ENCODE measurements around the gene TNFRSF25. TPM values are rescaled to one million over a fixed set of nuclear protein-coding genes. Genes with fewer than 3 reads are reported as not detected.

The TNFRSF25 gene
- total RNA-seq, 1 donor from 2014 or later, result 26.1 TPM

DNA sequence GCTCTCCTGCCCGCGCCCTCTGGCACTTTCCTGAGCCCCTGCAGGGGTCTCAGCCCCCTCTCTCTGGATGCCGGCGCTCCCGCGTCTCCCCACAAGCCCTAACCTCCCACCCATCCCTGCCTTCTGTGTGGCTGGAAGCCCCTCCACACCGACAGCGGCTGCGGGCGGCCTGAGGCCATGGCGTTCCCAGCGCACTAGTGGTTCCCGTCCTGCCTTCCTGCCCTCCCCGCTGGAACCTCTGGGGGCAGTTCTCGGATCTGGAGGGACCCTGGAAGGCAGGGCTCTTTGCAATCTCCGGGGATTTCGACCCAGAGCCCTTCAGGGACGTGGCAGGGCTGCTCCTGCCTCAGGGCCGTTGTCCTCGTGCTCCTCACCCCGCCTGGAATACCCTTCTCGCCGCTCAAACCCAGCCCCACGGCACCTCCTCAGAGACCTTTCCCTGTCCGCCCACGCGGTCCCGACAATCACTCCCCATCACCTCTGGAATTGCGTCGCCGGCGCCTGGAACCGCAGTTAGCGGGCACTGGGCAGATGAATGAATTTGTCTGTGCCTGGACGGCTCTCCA lies 41.9 kb downstream of the TNFRSF25 start:
- DNase-seq (ENCODE audit: low read depth, low spot score), result no peak
- H3K4me1 Mint-ChIP-seq, result no peaks in the 10 kb centered on the region
- H3K4me3 Mint-ChIP-seq, result no peak overlapping the region
- TF ChIP-seq, protein P1, sequence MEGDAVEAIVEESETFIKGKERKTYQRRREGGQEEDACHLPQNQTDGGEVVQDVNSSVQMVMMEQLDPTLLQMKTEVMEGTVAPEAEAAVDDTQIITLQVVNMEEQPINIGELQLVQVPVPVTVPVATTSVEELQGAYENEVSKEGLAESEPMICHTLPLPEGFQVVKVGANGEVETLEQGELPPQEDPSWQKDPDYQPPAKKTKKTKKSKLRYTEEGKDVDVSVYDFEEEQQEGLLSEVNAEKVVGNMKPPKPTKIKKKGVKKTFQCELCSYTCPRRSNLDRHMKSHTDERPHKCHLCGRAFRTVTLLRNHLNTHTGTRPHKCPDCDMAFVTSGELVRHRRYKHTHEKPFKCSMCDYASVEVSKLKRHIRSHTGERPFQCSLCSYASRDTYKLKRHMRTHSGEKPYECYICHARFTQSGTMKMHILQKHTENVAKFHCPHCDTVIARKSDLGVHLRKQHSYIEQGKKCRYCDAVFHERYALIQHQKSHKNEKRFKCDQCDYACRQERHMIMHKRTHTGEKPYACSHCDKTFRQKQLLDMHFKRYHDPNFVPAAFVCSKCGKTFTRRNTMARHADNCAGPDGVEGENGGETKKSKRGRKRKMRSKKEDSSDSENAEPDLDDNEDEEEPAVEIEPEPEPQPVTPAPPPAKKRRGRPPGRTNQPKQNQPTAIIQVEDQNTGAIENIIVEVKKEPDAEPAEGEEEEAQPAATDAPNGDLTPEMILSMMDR (conservative IDR thresholded peaks at IDR 0.05), result no peak
- H3K27me3 Mint-ChIP-seq (ENCODE audit: low read depth), result peaks cover 80% of the 10 kb centered on the region
- H3K9me3 Mint-ChIP-seq, result no peaks in the 10 kb centered on the region
- no peak overlapping the region for H3K27ac Mint-ChIP-seq (ENCODE audit: unreplicated experiment)
- no peaks in the 10 kb centered on the region for H3K36me3 Mint-ChIP-seq (ENCODE audit: low read depth)

DNA sequence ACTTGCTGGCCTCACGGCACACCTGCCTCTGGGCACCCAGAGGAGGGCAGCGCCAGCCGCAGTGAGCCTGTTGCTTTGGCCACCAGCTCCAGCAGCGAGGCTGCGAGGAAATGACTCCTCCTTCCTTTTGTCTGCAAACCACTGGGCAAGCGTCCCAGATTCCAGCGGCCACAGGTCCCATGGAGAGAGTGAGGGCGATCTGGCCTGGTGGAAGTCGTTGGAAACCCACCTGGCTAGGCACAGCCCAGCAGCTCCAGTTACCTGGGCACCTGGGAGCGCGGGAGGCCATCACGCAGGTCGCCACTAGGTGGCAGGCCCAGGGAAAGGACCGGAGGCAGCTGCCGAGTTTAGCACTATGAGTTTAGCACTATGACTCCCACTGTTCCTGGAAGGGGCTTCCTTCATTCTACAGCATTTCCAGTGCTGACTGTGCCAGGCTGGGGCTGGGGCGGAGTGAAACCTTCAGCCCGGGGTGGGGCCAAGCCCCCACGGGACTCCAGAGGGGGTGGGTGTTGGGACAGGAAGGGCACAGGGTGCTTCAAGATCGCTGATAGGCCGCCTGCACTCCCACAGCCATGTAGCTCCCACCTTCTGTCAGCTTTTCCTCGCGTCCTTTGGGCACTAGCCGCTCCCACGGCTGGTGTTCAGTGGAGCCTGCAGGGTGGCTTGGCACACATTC lies 42.5 kb downstream of the TNFRSF25 start:
- H3K27me3 Mint-ChIP-seq (ENCODE audit: low read depth), result peaks cover 84% of the 10 kb centered on the region
- no peaks in the 10 kb centered on the region for H3K36me3 Mint-ChIP-seq (ENCODE audit: low read depth)
- H3K4me1 Mint-ChIP-seq, result no peaks in the 10 kb centered on the region
- no peaks in the 10 kb centered on the region for H3K9me3 Mint-ChIP-seq
- no peak overlapping the region for H3K4me3 Mint-ChIP-seq
- TF ChIP-seq, protein P1 (conservative IDR thresholded peaks at IDR 0.05), result peak; percentile 77
- no peak for DNase-seq (ENCODE audit: low read depth, low spot score)
- no peak overlapping the region for H3K27ac Mint-ChIP-seq (ENCODE audit: unreplicated experiment)

- H3K9me3 Mint-ChIP-seq, result no peaks in the 10 kb centered on the region
- H3K27me3 Mint-ChIP-seq (ENCODE audit: low read depth), result peaks cover 88% of the 10 kb centered on the region
- no peak for DNase-seq (ENCODE audit: low read depth, low spot score)
Observed at GRCh38 chr1:6421266-6421665, 44.7 kb downstream of the TNFRSF25 start.

DNA sequence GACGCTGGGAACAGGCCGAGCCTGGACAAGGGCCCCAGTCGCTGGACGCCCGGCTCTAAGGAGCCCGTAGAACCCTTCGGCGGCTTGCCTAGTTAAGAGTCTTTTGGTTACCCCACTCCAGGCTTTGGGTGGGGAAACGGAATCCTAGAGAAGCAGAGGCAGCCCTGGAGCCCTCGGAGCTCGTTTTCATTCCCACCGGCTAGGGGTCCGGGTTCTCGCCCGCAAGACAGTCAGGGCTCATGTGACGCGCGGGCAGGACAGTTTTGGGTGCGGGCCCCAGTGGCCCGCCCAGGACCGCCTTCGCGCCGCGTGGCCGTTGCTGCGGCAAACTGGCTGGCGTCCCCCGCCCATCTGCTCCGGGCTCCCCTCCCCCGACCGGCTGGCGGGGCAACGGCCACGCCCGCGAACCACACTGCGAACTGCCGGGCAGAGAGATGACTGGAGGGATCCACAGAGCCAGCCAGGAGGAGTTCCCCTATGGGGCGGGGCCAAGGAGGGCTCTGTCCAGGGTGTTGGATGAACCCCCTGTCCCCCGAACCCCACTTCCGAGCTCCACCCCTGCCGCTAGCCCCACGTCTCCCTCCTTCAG lies 45.4 kb downstream of the TNFRSF25 start:
- Mint-ChIP-seq H3K27ac (ENCODE audit: unreplicated experiment) (no peak overlapping the region), H3K27me3 (ENCODE audit: low read depth) (peaks cover 88% of the 10 kb centered on the region), H3K36me3 (ENCODE audit: low read depth) (no peaks in the 10 kb centered on the region), H3K9me3 (no peaks in the 10 kb centered on the region), H3K4me1 (no peaks in the 10 kb centered on the region), H3K4me3 (no peak overlapping the region)
- no peak for DNase-seq (ENCODE audit: low read depth, low spot score)
- TF ChIP-seq, protein P1 (conservative IDR thresholded peaks at IDR 0.05), result no peak

More at GRCh38 chr1:6421266-6421665, 44.7 kb downstream of the TNFRSF25 start:
- Mint-ChIP-seq H3K4me1 (no peaks in the 10 kb centered on the region), H3K4me3 (peak overlapping the region; percentile 31), H3K36me3 (ENCODE audit: low read depth) (no peaks in the 10 kb centered on the region), H3K27ac (ENCODE audit: unreplicated experiment) (no peak overlapping the region)
- TF ChIP-seq, protein P1 (conservative IDR thresholded peaks at IDR 0.05), result no peak

- Mint-ChIP-seq H3K27ac (ENCODE audit: unreplicated experiment) (no peak within 1 kb of the TSS), H3K36me3 (ENCODE audit: low read depth) (no peaks in the 10 kb centered on the region), H3K9me3 (no peaks in the 10 kb centered on the region), H3K4me3 (no peak within 1 kb of the TSS), H3K27me3 (ENCODE audit: low read depth) (peaks cover 89% of the 10 kb centered on the region), H3K4me1 (no peaks in the 10 kb centered on the region)
- TF ChIP-seq, protein P1 (conservative IDR thresholded peaks at IDR 0.05), result no peak
- no peak for DNase-seq (ENCODE audit: low read depth, low spot score)
Observed at GRCh38 chr1:6419804-6420453, 46.0 kb downstream of the TNFRSF25 start, which contains the start of gene HES2. Gene HES2, minus strand, starts transcription at chr1:6419919. Its CDS starts 99 bp downstream, at chr1:6419820.

Data from neural crest cell (in vitro differentiated cells).